HepG2 (cell line): Measurements from ENCODE around the gene GSS. TPM values are rescaled to one million over a fixed set of nuclear protein-coding genes. Genes with fewer than 3 reads are reported as not detected.

ENCODE experiments used
- ATAC-seq: fragments of 200-7000 bp; cut with Tn5 transposase; 3 replicates; pipeline ENCODE4 v1.9.1; 2020; ENCODE audit warnings: mild to moderate bottlenecking, moderate library complexity
- BruUV-seq: library from RNA; stranded (reverse); fragments of 400-500 nt; replicated peaks from 2 replicates; lab custom pipeline; 2021; lab: Mats Ljungman, UMichigan
- CTCF ChIA-PET: fragments of 300-600 bp; formaldehyde crosslinking; extraction: SDS; loops from one replicate; lab custom pipeline; 2021; ENCODE audit warnings: low total read pairs, inconsistent platforms, low intra/inter-chr PET ratio; lab: Yijun Ruan, JAX
- POLR2A ChIA-PET: fragments of 350-600 bp; sonication (Branson Sonifier 250); formaldehyde crosslinking; loops from one replicate; lab custom pipeline; 2020; ENCODE audit warnings: antibody characterized with exemption, inconsistent platforms; lab: Yijun Ruan, JAX
- DNase-seq: peaks from one replicate; pipeline ENCODE4 v3.0.0-alpha.2; 2015; ENCODE audit warnings: low spot score
- FAIRE-seq: peaks from 3 replicates; lab custom pipeline; 2011; peaks lifted over from hg19 to GRCh38; lab: Jason Lieb, UNC
- H2AFZ ChIP-seq: one replicate; pipeline ENCODE4 v1.6.1; 2011; ENCODE audit warnings: low read length, inconsistent platforms
- H3K27ac ChIP-seq: fragments of 300-600 bp; 3 replicates; pipeline ENCODE4 v1.8.0; 2011; ENCODE audit warnings: mixed run types, mild to moderate bottlenecking, mixed read lengths, low read length, inconsistent platforms; ENCODE audit not compliant: insufficient read depth; ENCODE audit errors: extremely low read length
- H3K27me3 ChIP-seq, 2 experiments: fragments of 200-600 bp in 1 of 2; 2 replicates in 1 of 2; 3 replicates in 1 of 2; pipeline versions ENCODE4 v1.6.0 to v1.8.0; 2011; ENCODE audit warnings: low read length in 2 of 2, mild to moderate bottlenecking in 2 of 2, moderate library complexity in 2 of 2, inconsistent platforms in 1 of 2; ENCODE audit not compliant: insufficient read depth in 2 of 2, control insufficient read depth in 1 of 2
- H3K36me3 ChIP-seq, 2 experiments: fragments of 200-600 bp in 1 of 2; replicated peaks in 1 of 2; 2 replicates in 1 of 2; 3 replicates in 1 of 2; pipeline versions ENCODE4 v1.5.1 to v1.8.0; 2011; ENCODE audit warnings: low read length in 2 of 2, inconsistent platforms in 1 of 2; ENCODE audit not compliant: insufficient read depth in 2 of 2, control insufficient read depth in 1 of 2
- H3K4me1 ChIP-seq: 2 replicates; pipeline ENCODE4 v1.5.1; 2012; ENCODE audit warnings: low read length, inconsistent platforms; ENCODE audit not compliant: insufficient read depth
- H3K4me2 ChIP-seq: 2 replicates; pipeline ENCODE4 v1.6.0; 2011; ENCODE audit warnings: low read depth, low read length, inconsistent platforms
- H3K4me3 ChIP-seq, 3 experiments: fragments of 200-600 bp in 1 of 3; sonication (generic), shearing (Covaris generic) in 1 of 3; replicated peaks in 1 of 3; 2 replicates each; pipeline ENCODE4 v1.5.1; 2011 to 2016; ENCODE audit warnings: low read length in 3 of 3, inconsistent platforms in 2 of 3, low read depth in 2 of 3, mild to moderate bottlenecking in 2 of 3, control low read depth in 1 of 3, mixed read lengths in 1 of 3; ENCODE audit not compliant: insufficient read depth in 1 of 3
- H3K79me2 ChIP-seq: one replicate; pipeline ENCODE4 v1.6.1; 2011; ENCODE audit warnings: low read length, inconsistent platforms; ENCODE audit not compliant: insufficient read depth
- H3K9ac ChIP-seq: 2 replicates; pipeline ENCODE4 v1.6.0; 2011; ENCODE audit warnings: mild to moderate bottlenecking, low read depth, low read length, inconsistent platforms; ENCODE audit not compliant: insufficient read depth
- H3K9me3 ChIP-seq: 2 replicates; pipeline ENCODE4 v1.5.1; 2012; ENCODE audit warnings: mild to moderate bottlenecking, low read length
- H4K20me1 ChIP-seq: 2 replicates; pipeline ENCODE4 v1.6.0; 2011; ENCODE audit warnings: inconsistent platforms, mild to moderate bottlenecking, low read length, moderate library complexity; ENCODE audit not compliant: insufficient read depth
- CTCF ChIP-seq: sonication (generic); formaldehyde crosslinking; IDR thresholded peaks from 2 replicates; pipeline ENCODE4 v1.5.0; 2020; ENCODE audit warnings: mild to moderate bottlenecking, missing genetic modification reagents, moderate library complexity
- NCOR1 ChIP-seq: fragments of 200-600 bp; sonication (generic); IDR thresholded peaks from 2 replicates; pipeline ENCODE4 v1.7.0; 2017; ENCODE audit warnings: antibody characterized with exemption, low read length, borderline replicate concordance
- NFAT5 ChIP-seq: sonication (generic); formaldehyde crosslinking; IDR thresholded peaks from 2 replicates; pipeline ENCODE4 v1.4.0; 2020; ENCODE audit warnings: missing genetic modification reagents
- ZBTB7A ChIP-seq: sonication (generic); formaldehyde crosslinking; IDR thresholded peaks from 2 replicates; pipeline ENCODE4 v1.8.0; 2022; ENCODE audit warnings: mild to moderate bottlenecking, missing genetic modification reagents
- ZNF558 ChIP-seq: sonication (generic); formaldehyde crosslinking; IDR thresholded peaks from 2 replicates; pipeline ENCODE4 v1.9.0; 2022; ENCODE audit warnings: mild to moderate bottlenecking, missing genetic modification reagents, borderline replicate concordance
- ZNF687 ChIP-seq: sonication (generic); formaldehyde crosslinking; IDR thresholded peaks from 2 replicates; pipeline ENCODE4 v1.5.1; 2020; ENCODE audit warnings: mild to moderate bottlenecking, missing genetic modification reagents, moderate library complexity
- WGBS: methylation state at CpG from one replicate; pipeline ENCODE4 v1.1.6; 2017; ENCODE audit warnings: low lambda C conversion rate; 5-methylcytosine and 5-hydroxymethylcytosine counted together
- in situ Hi-C: cut with HindIII; loops from 2 replicates; pipeline ENCODE4 v1.10.0; 2017; ENCODE audit warnings: low pct_unique_long_range_greater_than_20kb; ENCODE audit not compliant: extremely low pct_ligation_motif_present
- intact Hi-C: fragments of 100-400 bp; cut with micrococcal nuclease; formaldehyde crosslinking; loops from one replicate; pipeline ENCODE4 v1.10.0; 2022; ENCODE audit not compliant: unreplicated experiment
- polyA plus RNA-seq, 8 experiments: library from polyadenylated mRNA; depleted of rRNA in 3 of 8; stranded (reverse) in 7 of 8; unstranded in 1 of 8; fragments of >200 nt; fragmentation: Illumina TruSeq in 4 of 8; extraction: Trizol in 4 of 8; gene quantifications; 2 replicates each; pipeline versions ENCODE4 v1.2.1 to v1.2.3, GENCODE V29; 2011 to 2016; ENCODE audit warnings: low read depth in 4 of 8, missing spikeins in 1 of 8, mixed read lengths in 1 of 8; ENCODE audit not compliant: insufficient read depth in 1 of 8
- total RNA-seq, 5 experiments: library from RNA; depleted of rRNA; stranded (reverse); fragments of >200 nt; fragmentation: Illumina TruSeq; extraction: Trizol; gene quantifications; 2 replicates each; pipeline ENCODE4 v1.2.3, GENCODE V29; 2016; ENCODE audit warnings: low read depth in 1 of 5

Gene GSS
- total and polyA plus RNA-seq, 2 of the 13 experiments (the other 11 are each of a cell fraction or from before 2014, with no cell fraction given), result 80.1 to 102 TPM

- in situ Hi-C loops, result no loop called here
- CTCF ChIA-PET, result no interaction called here
- POLR2A ChIA-PET, result no interaction called here
- FAIRE-seq (no peak), ATAC-seq (no peak), DNase-seq (no peak)
- TF ChIP-seq CTCF (no peak), ZBTB7A (CRISPR knock-in tag) (no peak)
- 97% methylated on average over 5 of the region's 5 CpGs for WGBS
- H3K4me3 ChIP-seq, result no peak overlapping the region
- intact Hi-C loops, result no loop called here
- no TSS peak for BruUV-seq
- H3K9ac ChIP-seq, result no peak overlapping the region
- peaks cover 6% of the 10 kb centered on the region for H3K79me2 ChIP-seq
- no peak overlapping the region for H3K27ac ChIP-seq
- H3K27me3 ChIP-seq, result peaks cover 0 to 5% of the 10 kb centered on the region in 2 experiments; a peak in 2 of 5 replicates
- no peak overlapping the region for H3K4me2 ChIP-seq
- no peaks in the 10 kb centered on the region for H4K20me1 ChIP-seq
- H3K9me3 ChIP-seq, result no peaks in the 10 kb centered on the region
- no peak overlapping the region for H2AFZ ChIP-seq
- peaks cover 52% of the 10 kb centered on the region for H3K4me1 ChIP-seq
- peaks cover 0 to 14% of the 10 kb centered on the region in 2 experiments; a peak in 4 of 5 replicates for H3K36me3 ChIP-seq
These were observed 2.9 kb downstream of the GSS start for GRCh38 chr20:34952671-34953070.

GRCh38 chr20:34951652-34952051 is 4.0 kb downstream of the GSS start:
- POLR2A ChIA-PET, result no interaction called here
- H3K36me3 ChIP-seq, result peaks cover 0 to 14% of the 10 kb centered on the region in 2 experiments; a peak in 4 of 5 replicates
- H3K27me3 ChIP-seq, result no peaks in the 10 kb centered on the region; a peak in 1 of 5 replicates
- H3K9ac ChIP-seq, result no peak overlapping the region
- H3K4me3 ChIP-seq, result no peak overlapping the region
- no TSS peak for BruUV-seq
- H3K4me2 ChIP-seq, result no peak overlapping the region
- in situ Hi-C loops (no loop called here), intact Hi-C loops (no loop called here)
- H3K27ac ChIP-seq, result no peak overlapping the region
- H2AFZ ChIP-seq, result no peak overlapping the region
- CTCF ChIA-PET, result no interaction called here
- FAIRE-seq (no peak), DNase-seq (no peak), ATAC-seq (no peak)
- H3K9me3 ChIP-seq, result no peaks in the 10 kb centered on the region
- peaks cover 44% of the 10 kb centered on the region for H3K4me1 ChIP-seq
- H4K20me1 ChIP-seq, result no peaks in the 10 kb centered on the region
- 98% methylated on average over 5 of the region's 8 CpGs for whole genome bisulfite sequencing
- H3K79me2 ChIP-seq, result peaks cover 6% of the 10 kb centered on the region
- TF ChIP-seq ZNF558 (CRISPR knock-in tag), result 0 out of 2 replicates have a peak, but pooled peaks have one; percentile 39
- TF ChIP-seq ZNF687 (CRISPR knock-in tag), result 0 out of 2 replicates have a peak, but pooled peaks have one; percentile 14
- no peak for TF ChIP-seq NFAT5
- TF ChIP-seq NCOR1, result no peak
